Neuronal stem cell (in vitro differentiated cells): ENCODE measurements around the gene CD36.

ENCODE experiments used
- DNase-seq: peaks from one replicate; pipeline ENCODE4 v3.0.0-alpha.2; 2013; ENCODE audit warnings: low spot score
- H2AFZ ChIP-seq: one replicate; pipeline ENCODE4 v1.6.1; 2013; ENCODE audit warnings: mild to moderate bottlenecking, low read length, inconsistent platforms
- H2AK5ac ChIP-seq: 2 replicates; pipeline ENCODE4 v1.6.1; 2013; ENCODE audit warnings: low read depth, mild to moderate bottlenecking, inconsistent platforms, low read length, moderate library complexity, mixed read lengths
- H2BK120ac ChIP-seq: 2 replicates; pipeline ENCODE4 v1.6.1; 2013; ENCODE audit warnings: low read depth, mild to moderate bottlenecking, inconsistent platforms, low read length, moderate library complexity, mixed read lengths
- H2BK12ac ChIP-seq: one replicate; pipeline ENCODE4 v1.6.1; 2013; ENCODE audit warnings: low read length, inconsistent platforms
- H2BK15ac ChIP-seq: 2 replicates; pipeline ENCODE4 v1.6.1; 2013; ENCODE audit warnings: mild to moderate bottlenecking, low read length, inconsistent platforms, mixed read lengths
- H2BK5ac ChIP-seq: one replicate; pipeline ENCODE4 v1.6.1; 2013; ENCODE audit warnings: inconsistent platforms, mild to moderate bottlenecking, low read length, moderate library complexity
- H3K14ac ChIP-seq: one replicate; pipeline ENCODE4 v1.6.1; 2013; ENCODE audit warnings: low read length, inconsistent platforms
- H3K18ac ChIP-seq: 2 replicates; pipeline ENCODE4 v1.6.1; 2013; ENCODE audit warnings: low read length, inconsistent platforms
- H3K23ac ChIP-seq: 2 replicates; pipeline ENCODE4 v1.6.1; 2013; ENCODE audit warnings: low read depth, mild to moderate bottlenecking, mixed read lengths, low read length, inconsistent platforms; ENCODE audit not compliant: poor library complexity
- H3K27ac ChIP-seq: replicated peaks from 3 replicates; pipeline ENCODE4 v1.5.1; 2013; ENCODE audit warnings: low read length, inconsistent platforms
- H3K27me3 ChIP-seq, 3 experiments: 2 replicates each; pipeline ENCODE4 v1.6.1; 2013; ENCODE audit warnings: low read length in 3 of 3, mild to moderate bottlenecking in 2 of 3, inconsistent platforms in 1 of 3, low read depth in 1 of 3, mixed read lengths in 1 of 3, moderate library complexity in 1 of 3; ENCODE audit not compliant: control insufficient read depth in 3 of 3, insufficient read depth in 3 of 3
- H3K36me3 ChIP-seq, 2 donors: replicated peaks in 1 of 2; 2 replicates each; pipeline ENCODE4 v1.6.1; 2013; ENCODE audit warnings: low read length in 2 of 2; ENCODE audit not compliant: control insufficient read depth in 2 of 2, insufficient read depth in 2 of 2
- H3K4ac ChIP-seq: 2 replicates; pipeline ENCODE4 v1.6.1; 2013; ENCODE audit warnings: inconsistent platforms, mild to moderate bottlenecking, low read length, moderate library complexity
- H3K4me1 ChIP-seq, 2 donors: 1 replicate in 1 of 2; 2 replicates in 1 of 2; pipeline ENCODE4 v1.6.1; 2013; ENCODE audit warnings: low read length in 2 of 2, low read depth in 1 of 2; ENCODE audit not compliant: control insufficient read depth in 2 of 2, insufficient read depth in 1 of 2
- H3K4me2 ChIP-seq: one replicate; pipeline ENCODE4 v1.6.1; 2013; ENCODE audit warnings: mild to moderate bottlenecking, low read length, inconsistent platforms; ENCODE audit not compliant: insufficient read depth, poor library complexity, severe bottlenecking
- H3K4me3 ChIP-seq, 2 donors: 2 replicates each; pipeline ENCODE4 v1.5.1; 2013; ENCODE audit warnings: low read length in 2 of 2, mild to moderate bottlenecking in 2 of 2, inconsistent platforms in 1 of 2, moderate library complexity in 1 of 2
- H3K79me1 ChIP-seq: one replicate; pipeline ENCODE4 v1.6.1; 2013; ENCODE audit warnings: low read depth, mild to moderate bottlenecking, inconsistent platforms, low read length, moderate library complexity
- H3K9ac ChIP-seq: one replicate; pipeline ENCODE4 v1.6.1; 2013; ENCODE audit warnings: mild to moderate bottlenecking, low read depth, low read length, inconsistent platforms; ENCODE audit not compliant: poor library complexity
- H3K9me3 ChIP-seq, 2 donors: replicated peaks in 1 of 2; 2 replicates each; pipeline versions ENCODE3 to v1.6.1; 2013; ENCODE audit warnings: low read length in 2 of 2, mild to moderate bottlenecking in 2 of 2, inconsistent platforms in 1 of 2, low read depth in 1 of 2, mixed read lengths in 1 of 2, moderate library complexity in 1 of 2; ENCODE audit not compliant: control insufficient read depth in 2 of 2, insufficient read depth in 1 of 2
- H4K8ac ChIP-seq: one replicate; pipeline ENCODE4 v1.6.1; 2013; ENCODE audit warnings: low read depth, mild to moderate bottlenecking, inconsistent platforms, low read length, moderate library complexity
- H4K91ac ChIP-seq: one replicate; pipeline ENCODE4 v1.6.1; 2013; ENCODE audit warnings: low read length, low read depth, mild to moderate bottlenecking, inconsistent platforms; ENCODE audit not compliant: poor library complexity
- WGBS, 2 donors: extraction: QIAGEN DNeasy Blood & Tissue Kit; methylation state at CpG; one replicate each; pipeline ENCODE4 v1.1.7; 2013; ENCODE audit warnings: missing lambda C conversion rate in 2 of 2, mixed read lengths in 1 of 2; ENCODE audit not compliant: insufficient read length in 2 of 2, insufficient replicate concordance in 1 of 2; ENCODE audit errors: extremely low coverage in 2 of 2; 5-methylcytosine and 5-hydroxymethylcytosine counted together

CD36 gene

GRCh38 chr7:80637454-80637853 is 988 bp upstream of the CD36 start:
- no peak overlapping the region for H2AFZ ChIP-seq
- no peak for DNase-seq
- no peaks in the 10 kb centered on the region for H3K79me1 ChIP-seq
- H2AK5ac ChIP-seq, result no peak overlapping the region
- H3K27me3 ChIP-seq, result no peaks in the 10 kb centered on the region
- H4K91ac ChIP-seq, result no peak overlapping the region
- H3K14ac ChIP-seq, result no peak overlapping the region
- H3K9ac ChIP-seq, result no peak overlapping the region
- no CpG with 5 or more reads among the region's 2 CpGs for WGBS, 2 donors
- H4K8ac ChIP-seq, result no peak overlapping the region
- H3K4me2 ChIP-seq, result no peak overlapping the region
- H2BK15ac ChIP-seq, result no peak overlapping the region
- H3K18ac ChIP-seq, result no peak overlapping the region
- H2BK5ac ChIP-seq, result no peak overlapping the region
- peaks cover 0 to 3% of the 10 kb centered on the region in 2 donors for H3K4me1 ChIP-seq
- H2BK12ac ChIP-seq, result no peak overlapping the region
- H3K9me3 ChIP-seq, result no peaks in the 10 kb centered on the region
- H3K27ac ChIP-seq, result no peak overlapping the region
- H3K4ac ChIP-seq, result no peak overlapping the region
- no peak overlapping the region for H2BK120ac ChIP-seq
- no peak overlapping the region for H3K4me3 ChIP-seq
- no peak overlapping the region for H3K23ac ChIP-seq
- H3K36me3 ChIP-seq, result no peaks in the 10 kb centered on the region

- no peak overlapping the region for H3K4me3 ChIP-seq
- no peak overlapping the region for H4K8ac ChIP-seq
- peaks cover 0 to 3% of the 10 kb centered on the region in 2 donors for H3K4me1 ChIP-seq
- H3K36me3 ChIP-seq, result no peaks in the 10 kb centered on the region
- no peak overlapping the region for H2BK15ac ChIP-seq
- H2BK5ac ChIP-seq, result no peak overlapping the region
- H3K14ac ChIP-seq, result no peak overlapping the region
- no peak overlapping the region for H3K23ac ChIP-seq
- no peak overlapping the region for H3K18ac ChIP-seq
- no peaks in the 10 kb centered on the region for H3K27me3 ChIP-seq
- H3K9me3 ChIP-seq, result no peaks in the 10 kb centered on the region
- no peak overlapping the region for H2BK12ac ChIP-seq
- no peak overlapping the region for H3K4ac ChIP-seq
- H2BK120ac ChIP-seq, result no peak overlapping the region
- H2AK5ac ChIP-seq, result no peak overlapping the region
- no peak overlapping the region for H3K27ac ChIP-seq
- no peak overlapping the region for H4K91ac ChIP-seq
- no peak overlapping the region for H3K4me2 ChIP-seq
- H3K9ac ChIP-seq, result no peak overlapping the region
- H2AFZ ChIP-seq, result no peak overlapping the region
- DNase-seq, result no peak
- no peaks in the 10 kb centered on the region for H3K79me1 ChIP-seq
Observed at GRCh38 chr7:80639011-80639410, 569 bp downstream of the CD36 start.

- Histone ChIP-seq H3K9me3 (no peaks in the 10 kb centered on the region), H2AFZ (no peak overlapping the region), H2AK5ac (no peak overlapping the region), H3K79me1 (no peaks in the 10 kb centered on the region), H2BK5ac (no peak overlapping the region), H3K14ac (no peak overlapping the region), H3K4me3 (no peak overlapping the region), H2BK12ac (no peak overlapping the region), H4K91ac (no peak overlapping the region), H3K27me3 (no peaks in the 10 kb centered on the region), H3K9ac (no peak overlapping the region), H2BK120ac (no peak overlapping the region), H3K4ac (no peak overlapping the region), H3K23ac (no peak overlapping the region), H4K8ac (no peak overlapping the region), H3K4me2 (no peak overlapping the region), H3K4me1 (peaks cover 0 to 3% of the 10 kb centered on the region in 2 donors), H2BK15ac (no peak overlapping the region), H3K18ac (no peak overlapping the region), H3K36me3 (no peaks in the 10 kb centered on the region), H3K27ac (no peak overlapping the region)
- DNase-seq, result no peak
- WGBS, 2 donors, result no CpG with 5 or more reads among the region's 1 CpG
Observed at GRCh38 chr7:80640846-80641245, 2.4 kb downstream of the CD36 start.

- no peaks in the 10 kb centered on the region for H3K27me3 ChIP-seq
- no peak overlapping the region for H4K8ac ChIP-seq
- H3K14ac ChIP-seq, result no peak overlapping the region
- H2BK5ac ChIP-seq, result no peak overlapping the region
- H3K18ac ChIP-seq, result no peak overlapping the region
- H2BK120ac ChIP-seq, result no peak overlapping the region
- no peak overlapping the region for H2BK12ac ChIP-seq
- no peak overlapping the region for H3K9ac ChIP-seq
- H3K9me3 ChIP-seq, result no peaks in the 10 kb centered on the region
- no peak overlapping the region for H2AK5ac ChIP-seq
- no peak overlapping the region for H3K4me2 ChIP-seq
- H3K79me1 ChIP-seq, result no peaks in the 10 kb centered on the region
- no peak for DNase-seq
- H3K4me1 ChIP-seq, result peaks cover 0 to 3% of the 10 kb centered on the region in 2 donors
- no peak overlapping the region for H3K4ac ChIP-seq
- no peak overlapping the region for H4K91ac ChIP-seq
- no peak overlapping the region for H3K27ac ChIP-seq
- H3K4me3 ChIP-seq, result no peak overlapping the region
- H2BK15ac ChIP-seq, result no peak overlapping the region
- H3K36me3 ChIP-seq, result no peaks in the 10 kb centered on the region
- no peak overlapping the region for H2AFZ ChIP-seq
- H3K23ac ChIP-seq, result no peak overlapping the region
Observed at GRCh38 chr7:80641548-80641947, 3.1 kb downstream of the CD36 start.
